COLO668 (cell line): ENCODE data around the gene ABCA6.

ENCODE experiments used
- DNase-seq: peaks from one replicate; lab custom pipeline; 2025; ENCODE audit not compliant: unreplicated experiment; lab: John Stamatoyannopoulos, UW

ABCA6 gene

DNA sequence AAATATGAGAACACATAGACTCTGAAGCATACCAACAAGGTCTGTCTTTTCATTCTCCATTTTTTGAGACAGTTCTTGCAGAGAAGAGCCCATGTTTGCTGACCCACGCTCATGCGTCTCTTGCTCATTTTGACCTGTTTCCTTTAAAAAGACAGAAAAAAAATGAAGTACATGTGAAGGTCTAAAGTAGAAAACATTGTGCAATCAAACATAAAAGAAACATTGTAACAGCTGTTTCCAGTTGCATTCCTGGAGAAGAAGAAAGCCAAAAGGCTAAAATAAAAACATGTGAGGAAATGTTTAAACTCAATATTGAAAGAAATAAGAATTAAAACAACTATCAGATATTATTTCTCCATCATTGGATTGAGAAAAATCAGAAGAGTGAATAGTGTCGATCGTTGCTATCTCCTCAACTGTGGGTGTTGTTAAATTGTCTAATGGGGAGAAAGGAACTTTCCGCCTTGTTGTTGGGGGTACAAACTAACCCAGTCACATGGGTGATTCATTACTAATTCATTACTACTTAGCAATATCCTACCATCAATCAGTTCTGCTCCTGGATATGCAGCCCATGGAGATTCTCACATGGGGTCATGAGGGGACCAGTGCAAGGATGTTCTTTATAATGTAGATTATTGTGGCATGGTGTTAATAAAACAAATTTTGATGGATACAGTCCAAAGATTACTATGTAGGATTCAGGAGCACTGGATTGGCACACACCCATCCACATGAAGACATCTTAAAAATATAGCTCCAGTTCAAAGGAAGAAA, 90.5 kb downstream of the ABCA6 start:
- DNase-seq: no peak

DNA sequence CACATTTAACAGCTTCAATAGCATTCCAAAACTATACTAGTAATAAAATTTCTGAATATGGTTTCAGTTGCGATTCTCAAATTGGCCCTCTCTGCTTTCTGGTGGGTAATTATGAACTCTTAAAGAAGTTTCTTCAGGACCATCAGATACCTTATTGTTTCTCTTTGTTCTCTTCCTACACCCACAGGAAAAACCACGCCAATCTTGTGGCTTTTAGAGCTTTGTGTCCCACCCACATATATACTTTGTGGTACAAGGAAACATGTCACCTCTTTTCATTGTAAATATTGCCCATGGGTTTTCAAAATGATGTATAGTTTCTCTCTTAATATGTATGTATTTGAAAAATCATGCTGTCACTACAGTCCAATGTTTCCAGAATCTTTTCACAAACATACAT, 93.1 kb downstream of the ABCA6 start:
- DNase-seq: no peak

DNA sequence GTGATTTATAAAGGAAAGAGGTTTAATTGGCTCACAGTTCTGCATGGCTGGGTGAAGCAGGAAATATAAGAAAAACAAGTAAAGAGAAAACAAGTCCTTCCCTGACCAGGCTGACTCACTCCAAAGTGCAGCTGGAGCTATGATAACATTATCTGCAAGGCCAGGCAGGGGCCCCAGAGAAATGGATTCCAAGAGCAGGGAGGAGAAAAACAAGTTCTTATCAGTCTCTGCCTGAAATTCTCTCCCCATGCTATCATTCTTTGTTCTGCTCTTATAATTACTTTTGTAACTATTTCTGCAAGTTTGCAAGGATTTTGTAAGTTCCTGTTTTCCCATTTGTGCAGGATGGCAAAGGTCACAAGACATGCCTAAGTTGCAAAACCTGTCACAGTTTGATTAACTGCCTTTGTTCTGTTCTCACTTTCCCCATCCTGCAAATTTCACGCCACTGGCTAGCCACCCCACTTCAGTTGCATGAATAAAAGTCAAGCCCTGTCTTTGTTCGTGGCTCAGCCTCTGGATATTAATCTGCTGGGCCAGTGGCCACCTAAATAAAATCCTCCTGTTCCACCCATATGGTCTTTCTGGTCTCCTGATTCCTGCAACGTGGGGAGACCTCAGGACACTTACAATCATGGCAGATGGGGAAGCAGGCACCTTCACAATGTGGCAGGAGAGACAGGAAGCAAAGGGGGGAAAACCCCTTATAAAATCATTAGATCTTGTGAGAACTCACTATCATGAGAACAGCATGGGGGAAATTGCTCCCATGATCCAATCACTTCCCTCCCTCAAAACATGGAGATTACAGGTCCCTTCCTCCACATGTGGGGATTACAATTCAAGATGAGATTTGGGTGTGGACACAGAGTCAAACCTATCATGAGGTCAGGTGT, 94.1 kb downstream of the ABCA6 start:
- DNase-seq: no peak

DNA sequence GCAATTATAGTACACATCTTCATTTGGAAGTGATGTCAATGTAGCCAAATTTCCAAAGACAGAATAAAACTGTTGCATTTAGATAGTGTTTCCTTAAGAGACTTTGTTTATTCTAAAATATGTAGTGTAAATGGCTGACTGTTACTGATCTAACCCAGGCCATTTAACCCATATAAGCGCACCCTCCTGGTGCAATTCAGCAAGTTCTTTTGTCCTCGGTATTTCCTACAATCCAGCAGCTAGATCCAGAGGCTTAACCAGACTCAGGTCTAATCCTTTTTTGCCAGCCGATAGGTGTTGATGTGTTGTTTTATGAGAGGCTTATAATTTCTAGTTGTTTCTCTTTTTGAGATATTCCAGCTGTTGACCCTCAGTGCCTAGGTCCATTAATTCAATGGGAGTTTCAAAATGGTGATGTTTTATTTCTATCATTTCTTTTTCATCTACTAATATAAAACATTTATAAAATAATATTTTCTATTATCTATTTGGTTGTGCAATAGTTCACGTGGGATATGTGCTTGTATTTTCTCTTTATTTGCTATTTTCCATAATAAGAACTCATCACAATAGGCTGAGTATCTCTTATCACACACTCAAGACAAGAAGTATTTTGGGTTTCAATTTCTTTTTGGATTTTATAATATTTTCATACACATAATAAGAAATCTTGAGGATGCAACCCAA, 95.4 kb downstream of the ABCA6 start:
- no peak for DNase-seq

DNA sequence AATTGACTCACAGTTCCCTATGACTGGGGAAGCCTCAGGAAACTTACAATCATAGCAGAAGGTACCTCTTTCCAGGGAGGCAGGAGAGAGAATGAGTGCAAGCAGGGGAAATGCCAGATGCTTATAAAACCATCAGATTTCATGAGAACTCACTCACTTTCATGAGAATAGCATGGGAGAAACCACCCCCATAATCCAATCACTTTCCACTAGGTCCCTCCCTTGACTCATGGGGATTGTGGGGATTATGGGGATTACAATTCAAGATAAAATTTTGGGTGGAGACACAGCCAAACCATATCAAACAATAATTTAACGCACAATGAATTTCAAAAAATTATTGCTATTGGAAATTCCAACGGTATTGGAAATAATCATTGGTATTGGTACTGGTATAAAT, 96.0 kb downstream of the ABCA6 start:
- no peak for DNase-seq

DNA sequence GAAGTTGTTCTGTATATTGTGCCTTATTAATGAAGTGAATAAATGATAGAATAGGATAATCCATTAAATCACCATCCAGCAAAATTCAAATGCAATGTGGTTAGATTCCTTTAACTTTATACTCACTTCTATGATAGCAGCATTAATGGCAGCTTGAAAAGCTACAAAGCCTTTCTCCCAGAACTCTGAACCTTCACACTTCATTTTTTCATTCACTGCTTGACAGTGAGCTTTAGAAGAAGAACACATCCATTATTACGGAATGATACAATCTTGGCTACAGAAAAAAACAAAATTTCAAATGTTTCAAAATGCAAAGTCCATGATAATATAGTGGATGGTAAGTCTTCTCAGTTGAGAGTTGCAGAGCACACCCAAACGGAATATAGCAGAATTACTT, 97.3 kb downstream of the ABCA6 start:
- no peak for DNase-seq

DNA sequence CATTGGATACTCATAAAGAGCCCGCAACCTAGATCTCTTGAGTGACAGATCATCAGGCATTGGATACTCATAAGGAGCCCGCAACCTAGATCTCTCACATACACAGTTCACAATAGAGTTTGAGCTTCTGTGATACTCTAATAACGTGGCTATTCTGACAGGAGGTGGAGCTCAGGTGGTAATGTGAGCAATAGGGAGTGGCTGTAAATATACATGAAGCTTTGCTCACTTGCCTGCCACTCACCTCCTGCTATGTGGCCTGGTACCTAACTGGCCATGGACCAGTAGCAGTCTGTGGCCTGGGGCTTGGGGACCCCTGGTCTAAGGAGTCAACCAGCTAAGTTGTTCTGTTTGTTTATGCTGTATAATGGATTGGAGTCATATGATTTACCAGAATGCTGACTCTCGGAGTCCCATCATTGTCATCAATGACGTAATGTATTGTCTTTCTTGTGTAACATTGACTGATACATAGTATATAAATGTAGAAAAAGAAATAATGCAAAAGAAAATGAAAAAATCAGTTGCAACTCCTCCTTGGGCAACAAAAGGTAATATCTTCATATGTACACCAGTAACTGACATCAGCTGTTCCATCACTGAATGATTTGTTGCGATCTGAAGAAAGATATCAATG, 98.5 kb downstream of the ABCA6 start:
- no peak for DNase-seq

DNA sequence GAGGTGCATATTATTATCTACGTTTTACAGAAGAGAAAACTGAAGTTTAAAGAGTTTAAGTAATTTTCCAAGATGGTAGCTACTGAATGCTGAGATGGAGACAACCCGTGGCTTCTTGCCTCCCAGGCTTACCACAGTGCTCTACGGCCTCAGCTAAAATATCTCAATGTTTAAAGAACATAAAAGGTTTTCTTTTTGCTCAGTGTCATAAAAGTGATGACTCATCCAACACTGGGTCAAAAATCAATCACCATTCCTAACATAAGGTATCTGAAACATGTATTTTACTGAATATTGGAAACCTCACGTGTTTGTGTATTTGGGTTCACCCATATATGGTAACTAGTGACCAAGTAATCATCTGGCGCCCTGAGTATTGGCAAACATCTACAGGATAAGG, 99.4 kb downstream of the ABCA6 start:
- DNase-seq: no peak

DNA sequence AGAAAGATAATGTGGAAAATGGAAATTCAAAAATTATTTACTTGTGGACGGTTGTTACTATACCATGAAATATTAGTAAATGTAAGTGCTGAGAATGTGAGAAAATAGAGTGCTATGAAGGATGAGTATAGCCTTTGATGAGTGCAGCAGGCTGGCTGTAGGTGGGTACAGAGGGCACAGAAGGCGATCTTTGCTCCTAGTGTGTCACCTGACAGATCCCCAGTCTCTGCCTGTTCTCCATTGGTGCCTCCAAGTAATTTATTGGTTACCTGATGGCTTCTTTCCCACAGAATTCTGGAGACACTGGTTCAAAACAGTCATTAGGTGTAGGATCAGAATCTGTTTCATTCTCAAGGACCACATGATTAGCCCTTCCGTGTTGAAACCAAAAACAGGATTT, 109.9 kb downstream of the ABCA6 start:
- DNase-seq: no peak

DNA sequence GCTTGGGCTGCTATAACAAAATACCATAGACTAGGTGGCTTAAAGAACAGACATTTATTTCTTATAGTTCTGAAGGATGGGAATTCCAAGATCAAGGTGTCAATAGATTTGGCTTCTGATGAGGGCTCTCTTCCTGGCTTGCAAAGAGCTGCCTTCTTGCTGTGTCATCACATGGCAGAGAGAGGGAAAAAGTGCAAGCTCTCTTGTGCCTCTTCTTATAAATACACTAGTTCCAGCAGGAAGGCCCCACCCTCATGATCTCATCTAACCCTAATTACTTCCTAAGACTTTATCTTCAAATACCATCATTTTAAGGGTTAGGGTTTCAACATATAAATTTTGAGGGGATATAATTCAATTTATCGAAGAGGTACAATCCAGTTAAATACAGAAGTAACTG, 111.5 kb downstream of the ABCA6 start:
- no peak for DNase-seq
